Measurements from ENCODE around the gene A2M. TPM values are rescaled to one million over a fixed set of nuclear protein-coding genes. Genes with fewer than 3 reads are reported as not detected.

Gene A2M
- 2.0 and 3.0 TPM in 2 replicates for total RNA-seq

GRCh38 chr12:9115731-9116559 lies at the start of gene A2M:
Gene A2M, minus strand, starts transcription at chr12:9115919. Its CDS starts 70 bp downstream, at chr12:9115849.

Other genes starting within 250 kb of the A2M start
- gene PHC1, start 201.4 kb downstream of the A2M start, total RNA-seq: 17.3 and 25.2 TPM in 2 replicates
- 117 and 127 TPM in 2 replicates for gene M6PR, start 166.3 kb downstream of the A2M start, total RNA-seq
- 12.6 and 17.2 TPM in 2 replicates for gene KLRG1, start 126.4 kb downstream of the A2M start, total RNA-seq
- 0.93 and 1.7 TPM in 2 replicates for gene PZP, start 92.5 kb upstream of the A2M start, total RNA-seq